PC-3 (cell line): ENCODE measurements around the gene RTN4.

ENCODE experiments used
- CTCF ChIP-seq: fragments of 300-600 bp; sonication (generic); conservative IDR thresholded peaks from 2 replicates; pipeline ENCODE4 v1.5.1; 2017; ENCODE audit warnings: antibody characterized with exemption, low read depth, mild to moderate bottlenecking, low read length
- EZH2 ChIP-seq: fragments of 300-600 bp; sonication (generic); IDR thresholded peaks from one replicate; pipeline ENCODE4 v1.6.1; 2017; ENCODE audit warnings: antibody characterized with exemption, mild to moderate bottlenecking, low read length; ENCODE audit not compliant: unreplicated experiment
- EZH2phosphoT487 ChIP-seq: fragments of 300-600 bp; sonication (generic); IDR thresholded peaks from 2 replicates; pipeline ENCODE4 v1.6.1; 2018; ENCODE audit warnings: mild to moderate bottlenecking, antibody characterized with exemption, low read length, borderline replicate concordance

- TF ChIP-seq EZH2: no peak
- no peak for TF ChIP-seq CTCF
- no peak for TF ChIP-seq EZH2phosphoT487
Measured at GRCh38 chr2:54935389-54935788, 114.9 kb downstream of the RTN4 start.
